ENCODE measurements around the gene MYO1F.
"Not testable (repeated sequence)": the region's sequence is repeated elsewhere in the genome, so short reads cannot be mapped to it uniquely, and the experiment has no call there.

The MYO1F gene

GRCh38 chr19:8600816-8601215 is 23.6 kb upstream of the MYO1F start:
- no peak for DNase-seq (ENCODE audit: low read depth in 1 of 2, low spot score in 1 of 2)

- no peak for DNase-seq (ENCODE audit: low read depth in 1 of 2, low spot score in 1 of 2)
Measured at GRCh38 chr19:8600064-8600463, 22.8 kb upstream of the MYO1F start.

GRCh38 chr19:8596168-8596567 is 18.9 kb upstream of the MYO1F start:
- DNase-seq (ENCODE audit: low read depth in 1 of 2, low spot score in 1 of 2) = no peak

- no peak for DNase-seq (ENCODE audit: low read depth in 1 of 2, low spot score in 1 of 2)
Measured at GRCh38 chr19:8595651-8596050, 18.4 kb upstream of the MYO1F start.

- no peak for DNase-seq (ENCODE audit: low read depth in 1 of 2, low spot score in 1 of 2)
Measured at GRCh38 chr19:8593931-8594330, 16.7 kb upstream of the MYO1F start.

GRCh38 chr19:8592231-8593009 is 15.2 kb upstream of the MYO1F start:
- peak; percentile 86 to 94 for DNase-seq (ENCODE audit: low read depth in 1 of 2, low spot score in 1 of 2)

- DNase-seq (ENCODE audit: low read depth in 1 of 2, low spot score in 1 of 2) = no peak
Measured at GRCh38 chr19:8589177-8589714, 12.0 kb upstream of the MYO1F start.

GRCh38 chr19:8585894-8586750 is 8.9 kb upstream of the MYO1F start:
- peak in 1 of 2 donors; percentile 40 for DNase-seq (ENCODE audit: low read depth in 1 of 2, low spot score in 1 of 2)

- no peak for DNase-seq (ENCODE audit: low read depth in 1 of 2, low spot score in 1 of 2)
Measured at GRCh38 chr19:8584965-8585893, 8.0 kb upstream of the MYO1F start.

- DNase-seq (ENCODE audit: low read depth in 1 of 2, low spot score in 1 of 2) = peak; percentile 72
Measured at GRCh38 chr19:8580710-8581281, 3.6 kb upstream of the MYO1F start.

GRCh38 chr19:8578642-8579265 is 1.5 kb upstream of the MYO1F start:
- DNase-seq (ENCODE audit: low read depth in 1 of 2, low spot score in 1 of 2) = peak; percentile 63 to 68

- no peak for DNase-seq (ENCODE audit: low read depth in 1 of 2, low spot score in 1 of 2)
Measured at GRCh38 chr19:8577741-8578140, 499 bp upstream of the MYO1F start.

- DNase-seq (ENCODE audit: low read depth in 1 of 2, low spot score in 1 of 2) = no peak
Measured at GRCh38 chr19:8576273-8576993, 809 bp downstream of the MYO1F start.

GRCh38 chr19:8575467-8575997 is 1.7 kb downstream of the MYO1F start:
- no peak for DNase-seq (ENCODE audit: low read depth in 1 of 2, low spot score in 1 of 2)

- not testable (repeated sequence) for DNase-seq (ENCODE audit: low read depth in 1 of 2, low spot score in 1 of 2)
Measured at GRCh38 chr19:8574619-8574922, 2.7 kb downstream of the MYO1F start.

GRCh38 chr19:8573316-8573715 is 3.9 kb downstream of the MYO1F start:
- no peak for DNase-seq (ENCODE audit: low read depth in 1 of 2, low spot score in 1 of 2)

GRCh38 chr19:8571006-8571411 is 6.2 kb downstream of the MYO1F start:
- DNase-seq (ENCODE audit: low read depth in 1 of 2, low spot score in 1 of 2) = peak in 1 of 2 donors; percentile 37

- DNase-seq (ENCODE audit: low read depth in 1 of 2, low spot score in 1 of 2) = peak in 1 of 2 donors; percentile 39
Measured at GRCh38 chr19:8569066-8569771, 8.0 kb downstream of the MYO1F start.
